ENCODE results near the gene WAS.
A peak's percentile ranks its signal among the peaks of the same experiment; 100 is the strongest.

Gene WAS

DNA sequence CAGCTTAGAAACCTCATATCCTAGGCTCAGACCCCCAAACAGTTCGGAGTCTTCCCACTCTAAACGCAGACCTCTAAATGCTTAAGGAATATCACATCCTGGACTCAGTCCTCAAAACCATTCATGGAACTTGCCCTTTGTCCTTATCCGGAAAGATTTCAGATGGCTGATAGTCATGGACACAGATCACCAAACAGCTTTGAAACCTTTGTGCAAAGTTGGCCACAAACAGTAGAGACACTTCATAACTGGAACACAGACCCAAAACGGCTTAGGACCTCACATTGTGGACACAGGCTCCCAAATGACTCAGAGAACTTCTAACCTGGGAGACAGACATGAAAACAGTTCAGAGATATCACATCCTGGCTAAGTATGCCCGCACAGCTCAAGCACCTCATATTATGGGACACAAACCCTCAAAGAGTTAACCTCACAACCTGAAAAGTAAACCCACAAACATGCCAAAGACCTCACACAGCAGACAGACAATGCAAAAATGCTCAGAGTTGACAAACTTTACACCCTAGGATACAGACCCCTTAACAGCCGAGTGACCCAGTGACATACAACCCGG is 28.4 kb downstream of the WAS start:
- DNase-seq (ENCODE audit: low read depth), result no peak

DNA sequence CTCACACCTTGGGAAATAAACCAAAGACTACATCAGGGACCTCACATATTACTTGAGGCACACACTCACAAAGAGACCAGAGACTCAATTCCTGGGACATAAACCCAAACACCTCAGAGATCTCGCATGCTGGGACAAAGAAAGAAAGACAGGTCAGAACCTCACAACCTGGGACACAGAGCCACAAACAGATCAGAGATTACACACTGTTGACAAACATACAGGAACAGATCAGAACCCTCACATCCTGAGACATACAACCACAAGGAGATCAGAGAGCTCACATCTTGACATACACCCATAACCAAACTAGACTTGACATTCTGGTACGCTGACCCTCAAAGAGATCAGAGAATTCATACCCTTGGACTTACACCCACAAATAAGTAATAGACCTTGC is 30.2 kb downstream of the WAS start:
- no peak for DNase-seq (ENCODE audit: low read depth)

GRCh38 chrX:48714573-48714972 is 31.0 kb downstream of the WAS start:
- DNase-seq (ENCODE audit: low read depth), result no peak

- DNase-seq (ENCODE audit: low read depth), result peak; percentile 43
These were observed 31.5 kb downstream of the WAS start for GRCh38 chrX:48715072-48715471.

GRCh38 chrX:48715876-48716502 is 32.4 kb downstream of the WAS start:
- DNase-seq (ENCODE audit: low read depth), result no peak

GRCh38 chrX:48719958-48720357 is 36.4 kb downstream of the WAS start:
- no peak for DNase-seq (ENCODE audit: low read depth)

- DNase-seq (ENCODE audit: low read depth), result no peak
These were observed 37.1 kb downstream of the WAS start for GRCh38 chrX:48720577-48721250.

GRCh38 chrX:48721916-48722315 is 38.3 kb downstream of the WAS start:
- DNase-seq (ENCODE audit: low read depth), result no peak

GRCh38 chrX:48726596-48726995 is 43.0 kb downstream of the WAS start:
- DNase-seq (ENCODE audit: low read depth), result no peak

GRCh38 chrX:48728653-48729052 is 45.1 kb downstream of the WAS start:
- no peak for DNase-seq (ENCODE audit: low read depth)

GRCh38 chrX:48736303-48736702 is 52.7 kb downstream of the WAS start:
- no peak for DNase-seq (ENCODE audit: low read depth)

DNA sequence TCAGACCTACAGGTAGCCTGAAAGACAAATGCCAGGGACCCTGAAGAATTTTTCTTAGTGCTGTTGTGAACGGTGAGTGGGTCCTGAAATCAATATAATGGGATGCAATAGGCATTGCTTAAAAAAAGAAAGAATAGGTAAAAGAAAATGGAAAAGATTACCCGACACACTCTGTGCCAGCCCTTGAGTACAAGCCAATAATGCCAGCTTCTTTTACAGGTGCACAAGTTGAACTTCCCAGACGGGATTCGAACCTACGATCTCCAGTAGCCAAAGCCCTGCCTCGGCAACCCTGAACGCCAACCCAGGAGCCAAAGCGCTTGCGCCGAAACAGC is 53.2 kb downstream of the WAS start:
- no peak for DNase-seq (ENCODE audit: low read depth)

DNA sequence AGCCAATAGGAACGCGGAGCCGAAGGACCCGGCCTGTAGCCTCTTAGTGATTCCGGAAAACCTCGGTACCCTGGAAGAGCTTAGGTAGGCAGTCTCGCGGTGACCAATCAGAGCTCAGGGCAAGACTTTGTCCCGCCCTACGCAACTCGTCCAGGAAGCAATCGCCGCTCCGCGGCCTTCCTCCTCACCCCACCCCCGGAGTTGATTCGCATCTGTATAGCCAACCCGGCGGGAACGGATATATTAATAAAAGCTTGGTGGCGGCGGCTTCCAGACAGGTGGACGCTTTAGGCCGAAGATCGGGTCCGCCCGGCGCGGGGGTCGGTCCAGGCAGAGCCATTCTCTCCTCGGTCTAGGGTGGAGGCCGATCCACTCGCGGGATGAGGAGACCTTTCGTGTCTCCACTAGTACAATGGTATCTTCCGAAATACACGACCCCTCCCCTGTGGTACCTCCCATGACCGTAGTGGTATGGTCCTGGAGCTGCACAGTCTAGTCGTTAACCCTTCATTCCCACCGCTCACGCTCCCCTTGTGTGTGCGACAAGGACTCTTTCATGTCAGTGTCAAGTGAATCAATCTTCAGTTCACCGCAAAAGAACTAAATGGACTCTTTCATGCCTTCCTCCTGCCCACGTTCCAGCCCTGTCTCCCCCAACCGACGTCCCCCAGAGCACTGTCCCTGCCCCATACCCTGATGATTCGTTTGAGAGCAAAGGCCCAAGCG is 53.8 kb downstream of the WAS start:
- peak; percentile 97 for DNase-seq (ENCODE audit: low read depth)

DNA sequence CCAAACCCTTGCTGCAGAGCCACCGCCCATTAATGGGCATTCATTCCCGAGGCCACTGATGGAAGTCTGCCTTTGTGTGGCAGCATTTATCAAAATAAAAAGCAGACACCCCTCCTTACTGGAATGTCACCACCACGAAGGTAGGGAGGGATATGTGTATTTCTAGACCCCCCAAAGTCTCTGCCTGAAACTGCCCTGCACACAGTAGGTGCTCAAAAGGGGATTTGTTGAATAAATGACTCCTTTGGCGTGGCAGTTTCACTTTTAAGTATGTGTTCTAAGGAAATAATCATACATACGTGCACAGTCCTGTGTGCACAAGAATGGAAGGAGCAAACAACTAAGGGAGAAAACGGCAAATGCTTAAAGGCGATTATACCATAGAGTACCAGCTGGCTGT is 54.3 kb downstream of the WAS start:
- no peak for DNase-seq (ENCODE audit: low read depth)
